Vagina (tissue), 2 donors: ENCODE results near the gene LMNA. TPM values are rescaled to one million over a fixed set of nuclear protein-coding genes. Genes with fewer than 3 reads are reported as not detected.

ENCODE experiments used
- DNase-seq, 2 donors: peaks; one replicate each; pipeline ENCODE4 v3.0.0-alpha.2; 2017; ENCODE audit errors: extremely low spot score in 2 of 2
- H3K27ac ChIP-seq: fragments of 200-600 bp; sonication (generic); one replicate; pipeline ENCODE4 v1.5.1; 2019
- H3K27me3 ChIP-seq: fragments of 200-600 bp; sonication (generic); one replicate; pipeline ENCODE4 v1.5.1; 2019
- H3K36me3 ChIP-seq, 2 donors: fragments of 200-600 bp; sonication (generic); one replicate each; pipeline ENCODE4 v1.5.1; 2017 to 2019
- H3K4me1 ChIP-seq: fragments of 200-600 bp; sonication (generic); one replicate; pipeline ENCODE4 v1.5.1; 2019
- H3K4me3 ChIP-seq, 2 donors: fragments of 200-600 bp; sonication (generic); 1 replicate in 1 of 2; 2 replicates in 1 of 2; pipeline ENCODE4 v1.5.1; 2016 to 2019
- H3K9me3 ChIP-seq: fragments of 200-600 bp; sonication (generic); one replicate; pipeline ENCODE4 v1.5.1; 2019
- CTCF ChIP-seq, 3 experiments: fragments of 450-650 bp in 2 of 3; fragments of 200-600 bp in 1 of 3; sonication (generic) in 1 of 3; IDR thresholded peaks; one replicate each; pipeline ENCODE4 v1.5.1; 2017 to 2019; ENCODE audit warnings: antibody characterized with exemption in 3 of 3, mild to moderate bottlenecking in 2 of 3, moderate library complexity in 2 of 3
- POLR2A ChIP-seq, 2 donors: fragments of 450-650 bp; IDR thresholded peaks; one replicate each; pipeline ENCODE4 v1.6.1; 2017; ENCODE audit warnings: antibody characterized with exemption in 2 of 2, mild to moderate bottlenecking in 2 of 2, moderate library complexity in 2 of 2
- POLR2AphosphoS5 ChIP-seq, 2 donors: sonication (generic); formaldehyde crosslinking; IDR thresholded peaks; one replicate each; pipeline ENCODE4 v1.9.0; 2017; ENCODE audit warnings: antibody characterized with exemption in 2 of 2, mild to moderate bottlenecking in 2 of 2, low read depth in 1 of 2; ENCODE audit not compliant: insufficient read depth in 1 of 2
- intact Hi-C: fragments of 100-400 bp; cut with DNase I; formaldehyde crosslinking; loops from one replicate; pipeline ENCODE4 v1.15.1; 2023
- total RNA-seq: library from RNA; depleted of rRNA; stranded (reverse); fragments of >200 nt; gene quantifications from one replicate; pipeline ENCODE4 v1.2.3, GENCODE V29; 2016

LMNA gene
- total RNA-seq, 1 donor from 2014 or later, result 436 TPM

- no peak overlapping the region for H3K27ac ChIP-seq
- H3K4me3 ChIP-seq, result no peak overlapping the region
- intact Hi-C loops, result no loop called here
- H3K9me3 ChIP-seq, result no peaks in the 10 kb centered on the region
- no peak for TF ChIP-seq CTCF (IDR thresholded peaks at IDR 0.05)
- TF ChIP-seq POLR2AphosphoS5 (IDR thresholded peaks at IDR 0.05; ENCODE audit: insufficient read depth in 1 of 2, low read depth in 1 of 2), result no peak
- no peak for TF ChIP-seq POLR2A (IDR thresholded peaks at IDR 0.05)
- H3K36me3 ChIP-seq, result no peaks in the 10 kb centered on the region
- DNase-seq, result no peak
- peaks cover 28% of the 10 kb centered on the region for H3K4me1 ChIP-seq
- H3K27me3 ChIP-seq, result no peaks in the 10 kb centered on the region
These were observed 35.1 kb downstream of the LMNA start for GRCh38 chr1:156149374-156150332.

GRCh38 chr1:156150333-156151011 lies 36.0 kb downstream of the LMNA start:
- intact Hi-C loops, result no loop called here
- Histone ChIP-seq H3K27me3 (no peaks in the 10 kb centered on the region), H3K9me3 (no peaks in the 10 kb centered on the region), H3K4me1 (peaks cover 27% of the 10 kb centered on the region), H3K36me3 (no peaks in the 10 kb centered on the region), H3K27ac (no peak overlapping the region), H3K4me3 (no peak overlapping the region)
- no peak for TF ChIP-seq CTCF (IDR thresholded peaks at IDR 0.05)
- no peak for TF ChIP-seq POLR2A (IDR thresholded peaks at IDR 0.05)
- TF ChIP-seq POLR2AphosphoS5 (IDR thresholded peaks at IDR 0.05; ENCODE audit: insufficient read depth in 1 of 2, low read depth in 1 of 2), result no peak
- DNase-seq, result no peak

GRCh38 chr1:156151093-156151688 lies 36.7 kb downstream of the LMNA start:
- intact Hi-C loops, result no loop called here
- no peaks in the 10 kb centered on the region for H3K9me3 ChIP-seq
- TF ChIP-seq POLR2AphosphoS5 (IDR thresholded peaks at IDR 0.05; ENCODE audit: insufficient read depth in 1 of 2, low read depth in 1 of 2) (no peak), POLR2A (IDR thresholded peaks at IDR 0.05) (no peak), CTCF (IDR thresholded peaks at IDR 0.05) (no peak)
- no peak for DNase-seq
- no peaks in the 10 kb centered on the region for H3K36me3 ChIP-seq
- peaks cover 20% of the 10 kb centered on the region for H3K4me1 ChIP-seq
- no peak overlapping the region for H3K27ac ChIP-seq
- no peak overlapping the region for H3K4me3 ChIP-seq
- H3K27me3 ChIP-seq, result no peaks in the 10 kb centered on the region

GRCh38 chr1:156152628-156153027 lies 38.1 kb downstream of the LMNA start:
- no peaks in the 10 kb centered on the region for H3K36me3 ChIP-seq
- TF ChIP-seq POLR2A (IDR thresholded peaks at IDR 0.05), result no peak
- no peak for TF ChIP-seq CTCF (IDR thresholded peaks at IDR 0.05)
- TF ChIP-seq POLR2AphosphoS5 (IDR thresholded peaks at IDR 0.05; ENCODE audit: insufficient read depth in 1 of 2, low read depth in 1 of 2), result no peak
- H3K27ac ChIP-seq, result no peak overlapping the region
- H3K9me3 ChIP-seq, result no peaks in the 10 kb centered on the region
- no peak for DNase-seq
- no peak overlapping the region for H3K4me3 ChIP-seq
- H3K4me1 ChIP-seq, result peaks cover 5% of the 10 kb centered on the region
- intact Hi-C loops, result no loop called here
- no peaks in the 10 kb centered on the region for H3K27me3 ChIP-seq
